ENCODE measurements around the gene PTPRN2. TPM values are rescaled to one million over a fixed set of nuclear protein-coding genes. Genes with fewer than 3 reads are reported as not detected.
"Not testable (repeated sequence)": the region's sequence is repeated elsewhere in the genome, so short reads cannot be mapped to it uniquely, and the experiment has no call there.

Gene PTPRN2
- total RNA-seq, 1 experiment from 2014 or later: 1.1 TPM

DNA sequence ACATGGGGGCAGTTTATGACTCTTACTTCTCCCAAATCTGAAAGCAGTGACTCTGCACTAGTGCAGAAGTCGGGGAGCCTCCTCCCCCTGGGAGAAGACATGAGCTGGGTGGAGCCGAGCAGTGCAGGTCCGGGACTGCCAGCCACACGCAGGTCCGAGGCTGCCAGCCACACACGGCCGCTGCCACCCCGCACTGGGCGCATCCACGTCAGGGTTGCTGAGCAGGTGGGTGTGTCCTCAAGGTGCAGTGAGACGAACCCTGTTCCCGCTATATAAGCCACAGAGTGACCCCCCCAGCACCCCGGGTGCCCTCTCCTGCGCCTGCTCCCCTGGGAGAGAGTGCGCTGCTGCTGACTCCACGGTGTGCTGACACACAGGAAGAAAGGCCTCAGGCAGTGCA lies 430.2 kb downstream of the PTPRN2 start:
- ATAC-seq (no peak; the same call in 1 of the 2 replicates), DNase-seq (ENCODE audit: low read depth, low spot score) (no peak)
- in situ Hi-C loops (cut with HindIII; ENCODE audit: low pct_unique_long_range_greater_than_20kb, low sequenced_read_pairs): no loop called here
- no TSS peak for BruUV-seq (replicated peaks)
- no peak overlapping the region for H3K4me3 ChIP-seq (ENCODE audit: low read depth in 2 of 2, low read length in 2 of 2)
- TF ChIP-seq, protein P1, sequence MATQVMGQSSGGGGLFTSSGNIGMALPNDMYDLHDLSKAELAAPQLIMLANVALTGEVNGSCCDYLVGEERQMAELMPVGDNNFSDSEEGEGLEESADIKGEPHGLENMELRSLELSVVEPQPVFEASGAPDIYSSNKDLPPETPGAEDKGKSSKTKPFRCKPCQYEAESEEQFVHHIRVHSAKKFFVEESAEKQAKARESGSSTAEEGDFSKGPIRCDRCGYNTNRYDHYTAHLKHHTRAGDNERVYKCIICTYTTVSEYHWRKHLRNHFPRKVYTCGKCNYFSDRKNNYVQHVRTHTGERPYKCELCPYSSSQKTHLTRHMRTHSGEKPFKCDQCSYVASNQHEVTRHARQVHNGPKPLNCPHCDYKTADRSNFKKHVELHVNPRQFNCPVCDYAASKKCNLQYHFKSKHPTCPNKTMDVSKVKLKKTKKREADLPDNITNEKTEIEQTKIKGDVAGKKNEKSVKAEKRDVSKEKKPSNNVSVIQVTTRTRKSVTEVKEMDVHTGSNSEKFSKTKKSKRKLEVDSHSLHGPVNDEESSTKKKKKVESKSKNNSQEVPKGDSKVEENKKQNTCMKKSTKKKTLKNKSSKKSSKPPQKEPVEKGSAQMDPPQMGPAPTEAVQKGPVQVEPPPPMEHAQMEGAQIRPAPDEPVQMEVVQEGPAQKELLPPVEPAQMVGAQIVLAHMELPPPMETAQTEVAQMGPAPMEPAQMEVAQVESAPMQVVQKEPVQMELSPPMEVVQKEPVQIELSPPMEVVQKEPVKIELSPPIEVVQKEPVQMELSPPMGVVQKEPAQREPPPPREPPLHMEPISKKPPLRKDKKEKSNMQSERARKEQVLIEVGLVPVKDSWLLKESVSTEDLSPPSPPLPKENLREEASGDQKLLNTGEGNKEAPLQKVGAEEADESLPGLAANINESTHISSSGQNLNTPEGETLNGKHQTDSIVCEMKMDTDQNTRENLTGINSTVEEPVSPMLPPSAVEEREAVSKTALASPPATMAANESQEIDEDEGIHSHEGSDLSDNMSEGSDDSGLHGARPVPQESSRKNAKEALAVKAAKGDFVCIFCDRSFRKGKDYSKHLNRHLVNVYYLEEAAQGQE (IDR thresholded peaks at IDR 0.05; ENCODE audit: insufficient read depth in 1 of 2, low read depth in 2 of 2, low read length in 1 of 2): no peak
- no peak for TF ChIP-seq TCF7L2 (IDR thresholded peaks at IDR 0.05; ENCODE audit: low read depth, low read length)
- TF ChIP-seq SIN3A (IDR thresholded peaks at IDR 0.05; ENCODE audit: borderline replicate concordance, insufficient read depth, low read depth, low read length): no peak
- no peak for TF ChIP-seq POLR2AphosphoS5 (IDR thresholded peaks at IDR 0.05; ENCODE audit: low read depth, low read length)
- TF ChIP-seq, protein P2, sequence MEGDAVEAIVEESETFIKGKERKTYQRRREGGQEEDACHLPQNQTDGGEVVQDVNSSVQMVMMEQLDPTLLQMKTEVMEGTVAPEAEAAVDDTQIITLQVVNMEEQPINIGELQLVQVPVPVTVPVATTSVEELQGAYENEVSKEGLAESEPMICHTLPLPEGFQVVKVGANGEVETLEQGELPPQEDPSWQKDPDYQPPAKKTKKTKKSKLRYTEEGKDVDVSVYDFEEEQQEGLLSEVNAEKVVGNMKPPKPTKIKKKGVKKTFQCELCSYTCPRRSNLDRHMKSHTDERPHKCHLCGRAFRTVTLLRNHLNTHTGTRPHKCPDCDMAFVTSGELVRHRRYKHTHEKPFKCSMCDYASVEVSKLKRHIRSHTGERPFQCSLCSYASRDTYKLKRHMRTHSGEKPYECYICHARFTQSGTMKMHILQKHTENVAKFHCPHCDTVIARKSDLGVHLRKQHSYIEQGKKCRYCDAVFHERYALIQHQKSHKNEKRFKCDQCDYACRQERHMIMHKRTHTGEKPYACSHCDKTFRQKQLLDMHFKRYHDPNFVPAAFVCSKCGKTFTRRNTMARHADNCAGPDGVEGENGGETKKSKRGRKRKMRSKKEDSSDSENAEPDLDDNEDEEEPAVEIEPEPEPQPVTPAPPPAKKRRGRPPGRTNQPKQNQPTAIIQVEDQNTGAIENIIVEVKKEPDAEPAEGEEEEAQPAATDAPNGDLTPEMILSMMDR (IDR thresholded peaks at IDR 0.05): no peak
- CTCF ChIA-PET: no interaction called here
- H3K27me3 ChIP-seq (ENCODE audit: control insufficient read depth, insufficient read depth, low read length): peaks cover 8% of the 10 kb centered on the region
- H3K4me1 ChIP-seq (ENCODE audit: control insufficient read depth, insufficient read depth, low read length): no peaks in the 10 kb centered on the region
- intact Hi-C loops (cut with micrococcal nuclease; ENCODE audit: unreplicated experiment): no loop called here
- no peaks in the 10 kb centered on the region for H3K36me3 ChIP-seq (ENCODE audit: control insufficient read depth, insufficient read depth, low read length)
- no peaks in the 10 kb centered on the region for H3K9me3 ChIP-seq (ENCODE audit: control insufficient read depth, insufficient read depth, low read depth, low read length)
- no peak overlapping the region for H3K27ac ChIP-seq (ENCODE audit: low read length)
- POLR2A ChIA-PET: no interaction called here

DNA sequence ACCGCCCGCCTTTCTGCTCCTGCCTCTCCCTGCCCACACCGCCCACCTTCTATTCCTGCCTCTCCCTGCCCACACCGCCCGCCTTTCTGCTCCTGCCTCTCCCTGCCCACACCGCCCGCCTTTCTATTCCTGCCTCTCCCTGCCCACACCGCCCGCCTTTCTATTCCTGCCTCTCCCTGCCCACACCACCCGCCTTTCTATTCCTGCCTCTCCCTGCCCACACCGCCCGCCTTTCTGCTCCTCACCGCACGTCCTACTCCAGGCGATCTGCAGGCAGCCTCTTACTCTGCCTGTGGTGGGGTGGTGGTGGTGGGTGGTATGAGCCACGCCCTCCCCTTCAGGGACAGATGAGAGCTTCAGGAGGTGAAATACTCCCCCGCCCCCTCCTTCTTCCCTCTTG lies 436.4 kb downstream of the PTPRN2 start:
- H3K4me1 ChIP-seq (ENCODE audit: control insufficient read depth, insufficient read depth, low read length); in situ Hi-C loops (cut with HindIII; ENCODE audit: low pct_unique_long_range_greater_than_20kb, low sequenced_read_pairs); H3K27ac ChIP-seq (ENCODE audit: low read length); CTCF ChIA-PET; intact Hi-C loops (cut with micrococcal nuclease; ENCODE audit: unreplicated experiment); BruUV-seq (replicated peaks); POLR2A ChIA-PET; H3K4me3 ChIP-seq (ENCODE audit: low read depth in 2 of 2, low read length in 2 of 2); H3K27me3 ChIP-seq (ENCODE audit: control insufficient read depth, insufficient read depth, low read length); H3K36me3 ChIP-seq (ENCODE audit: control insufficient read depth, insufficient read depth, low read length): not testable (repeated sequence)
- DNase-seq (ENCODE audit: low read depth, low spot score): peak; percentile 24
- peak; percentile 98 for ATAC-seq
- peaks cover 12% of the 10 kb centered on the region for H3K9me3 ChIP-seq (ENCODE audit: control insufficient read depth, insufficient read depth, low read depth, low read length)

DNA sequence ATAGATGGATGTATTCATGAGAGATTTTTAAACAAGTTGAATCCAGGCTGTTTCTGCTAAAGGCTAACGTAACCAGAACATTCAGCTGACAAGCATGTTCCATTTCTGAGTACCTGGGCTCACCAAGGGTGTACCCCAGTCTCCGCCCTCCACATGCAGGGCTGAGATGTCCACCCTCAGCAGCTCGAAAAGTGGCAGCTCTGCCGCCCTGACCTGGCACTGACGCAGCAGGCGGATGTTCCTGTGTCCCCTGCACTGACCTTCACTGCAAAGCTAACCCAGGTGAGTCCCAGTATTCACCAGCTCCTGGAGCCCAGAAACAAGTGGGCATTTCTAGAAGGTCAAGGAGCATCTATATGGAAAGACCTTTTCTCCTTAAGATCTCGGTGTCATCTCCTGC lies 437.4 kb downstream of the PTPRN2 start:
- Histone ChIP-seq H3K27me3 (ENCODE audit: control insufficient read depth, insufficient read depth, low read length) (peaks cover 7% of the 10 kb centered on the region), H3K4me1 (ENCODE audit: control insufficient read depth, insufficient read depth, low read length) (no peaks in the 10 kb centered on the region), H3K4me3 (ENCODE audit: low read depth in 2 of 2, low read length in 2 of 2) (no peak overlapping the region), H3K9me3 (ENCODE audit: control insufficient read depth, insufficient read depth, low read depth, low read length) (peaks cover 12% of the 10 kb centered on the region), H3K36me3 (ENCODE audit: control insufficient read depth, insufficient read depth, low read length) (no peaks in the 10 kb centered on the region), H3K27ac (ENCODE audit: low read length) (no peak overlapping the region)
- ChIA-PET POLR2A (no interaction called here), CTCF (no interaction called here)
- DNase-seq (ENCODE audit: low read depth, low spot score) (no peak), ATAC-seq (no peak)
- intact Hi-C loops (cut with micrococcal nuclease; ENCODE audit: unreplicated experiment) (no loop called here), in situ Hi-C loops (cut with HindIII; ENCODE audit: low pct_unique_long_range_greater_than_20kb, low sequenced_read_pairs) (no loop called here)
- TF ChIP-seq POLR2AphosphoS5 (IDR thresholded peaks at IDR 0.05; ENCODE audit: low read depth, low read length) (no peak), SIN3A (IDR thresholded peaks at IDR 0.05; ENCODE audit: borderline replicate concordance, insufficient read depth, low read depth, low read length) (no peak), TCF7L2 (IDR thresholded peaks at IDR 0.05; ENCODE audit: low read depth, low read length) (no peak)
- TF ChIP-seq, protein P2 (IDR thresholded peaks at IDR 0.05): no peak
- TF ChIP-seq, protein P1 (IDR thresholded peaks at IDR 0.05; ENCODE audit: insufficient read depth in 1 of 2, low read depth in 2 of 2, low read length in 1 of 2): no peak
- no TSS peak for BruUV-seq (replicated peaks)

DNA sequence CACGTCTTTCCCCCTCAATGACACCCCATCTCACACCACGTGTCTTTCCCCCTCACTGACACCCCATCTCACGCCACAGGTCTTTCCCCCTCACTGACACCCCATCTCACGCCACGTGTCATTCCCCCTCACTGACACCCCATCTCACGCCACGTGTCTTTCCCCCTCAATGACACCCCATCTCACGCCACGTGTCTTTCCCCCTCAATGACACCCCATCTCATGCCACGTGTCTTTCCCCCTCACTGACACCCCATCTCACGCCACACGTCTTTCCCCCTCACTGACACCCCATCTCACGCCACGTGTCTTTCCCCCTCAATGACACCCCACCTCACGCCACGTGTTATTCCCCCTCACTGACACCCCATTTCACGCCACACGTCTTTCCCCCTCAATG lies 440.2 kb downstream of the PTPRN2 start:
- intact Hi-C loops (cut with micrococcal nuclease; ENCODE audit: unreplicated experiment); H3K36me3 ChIP-seq (ENCODE audit: control insufficient read depth, insufficient read depth, low read length); H3K27ac ChIP-seq (ENCODE audit: low read length); H3K4me1 ChIP-seq (ENCODE audit: control insufficient read depth, insufficient read depth, low read length); POLR2A ChIA-PET; in situ Hi-C loops (cut with HindIII; ENCODE audit: low pct_unique_long_range_greater_than_20kb, low sequenced_read_pairs); BruUV-seq (replicated peaks); DNase-seq (ENCODE audit: low read depth, low spot score); H3K4me3 ChIP-seq (ENCODE audit: low read depth in 2 of 2, low read length in 2 of 2); CTCF ChIA-PET; H3K27me3 ChIP-seq (ENCODE audit: control insufficient read depth, insufficient read depth, low read length); ATAC-seq: not testable (repeated sequence)
- peaks cover 12% of the 10 kb centered on the region for H3K9me3 ChIP-seq (ENCODE audit: control insufficient read depth, insufficient read depth, low read depth, low read length)
